Upper lobe of left lung (tissue), 6 donors: ENCODE measurements around the gene ANAPC2. TPM values are rescaled to one million over a fixed set of nuclear protein-coding genes. Genes with fewer than 3 reads are reported as not detected.

ENCODE experiments used
- ATAC-seq, 2 donors: fragments of 200-7000 bp; cut with Tn5 transposase; one replicate each; pipeline ENCODE4 v1.9.1; 2022; ENCODE audit warnings: mild to moderate bottlenecking in 2 of 2, moderate library complexity in 2 of 2; ENCODE audit not compliant: low FRiP score in 2 of 2
- DNase-seq, 2 donors: peaks; one replicate each; pipeline ENCODE4 v3.0.0-alpha.2; 2019 to 2020
- H3K27ac ChIP-seq, 4 donors: fragments of 200-600 bp; sonication (generic); one replicate each; pipeline ENCODE4 v1.5.1; 2016 to 2019
- H3K27me3 ChIP-seq, 4 donors: fragments of 200-600 bp; sonication (generic); one replicate each; pipeline ENCODE4 v1.5.1; 2017 to 2019
- H3K36me3 ChIP-seq, 4 donors: fragments of 200-600 bp; sonication (generic); one replicate each; pipeline ENCODE4 v1.5.1; 2016 to 2019
- H3K4me1 ChIP-seq, 4 donors: fragments of 200-600 bp; sonication (generic); one replicate each; pipeline ENCODE4 v1.5.1; 2018 to 2019
- H3K4me3 ChIP-seq, 4 donors: fragments of 200-600 bp; sonication (generic); one replicate each; pipeline ENCODE4 v1.5.1; 2017 to 2019; ENCODE audit warnings: mild to moderate bottlenecking in 2 of 4, moderate library complexity in 1 of 4
- H3K9me3 ChIP-seq, 4 donors: fragments of 200-600 bp; sonication (generic); one replicate each; pipeline ENCODE4 v1.5.1; 2018 to 2019
- CTCF ChIP-seq, 6 experiments: fragments of 450-650 bp in 4 of 6; fragments of 200-600 bp in 2 of 6; sonication (generic) in 2 of 6; IDR thresholded peaks; one replicate each; pipeline ENCODE4 v1.5.1; 2016 to 2019; ENCODE audit warnings: antibody characterized with exemption in 6 of 6
- EP300 ChIP-seq, 4 donors: sonication (generic); formaldehyde crosslinking; IDR thresholded peaks; one replicate each; pipeline ENCODE4 v1.5.1; 2017; ENCODE audit warnings: antibody characterized with exemption in 4 of 4, control low read depth in 2 of 4
- POLR2A ChIP-seq, 4 donors: fragments of 450-650 bp; IDR thresholded peaks; one replicate each; pipeline ENCODE4 v1.5.1; 2016 to 2017; ENCODE audit warnings: antibody characterized with exemption in 4 of 4, mild to moderate bottlenecking in 2 of 4
- POLR2AphosphoS5 ChIP-seq, 2 donors: sonication (generic); formaldehyde crosslinking; IDR thresholded peaks; one replicate each; pipeline ENCODE4 v1.5.1; 2017; ENCODE audit warnings: antibody characterized with exemption in 2 of 2
- WGBS, 2 donors: methylation state at CpG; one replicate each; pipeline ENCODE4 v1.1.5; 2017 to 2018; 5-methylcytosine and 5-hydroxymethylcytosine counted together
- total RNA-seq, 6 donors: library from RNA; depleted of rRNA in 4 of 6; stranded (reverse); fragments of >200 nt in 4 of 6; gene quantifications; one replicate each; pipeline versions ENCODE4 v1.1.0 to v1.2.1, GENCODE V29; 2016 to 2021
- donor health status: DM: no; HTN: no; CAD: no; lungs with moderate emphysema.
- donor health status: DM: no; HTN: yes; CAD: no; lungs with severe emphysema.

Gene ANAPC2
- total RNA-seq, 6 donors from 2014 or later: 31.9 to 174 (median 67.3) TPM

- peak within 1 kb of the TSS; percentile 85 to 91 (median 89) for H3K27ac ChIP-seq
- no peak for ATAC-seq
- WGBS, 2 donors: 52 to 88% methylated on average over 5 to 17 of the region's 23 CpGs
- peak within 1 kb of the TSS in 3 of 4 donors; percentile 56 to 80 (median 66) for H3K4me3 ChIP-seq
- H3K36me3 ChIP-seq: no peaks in the 10 kb centered on the region
- peaks cover 0 to 20% (median 0%) of the 10 kb centered on the region in 4 donors for H3K27me3 ChIP-seq
- DNase-seq: peak in 1 of 2 donors; percentile 84
- peaks cover 22 to 59% (median 42%) of the 10 kb centered on the region in 4 donors for H3K4me1 ChIP-seq
- no peaks in the 10 kb centered on the region for H3K9me3 ChIP-seq
- TF ChIP-seq EP300 (IDR thresholded peaks at IDR 0.05) (no peak), CTCF (IDR thresholded peaks at IDR 0.05) (no peak), POLR2A (IDR thresholded peaks at IDR 0.05) (no peak), POLR2AphosphoS5 (IDR thresholded peaks at IDR 0.05) (no peak)
These were observed 36.7 kb upstream of the ANAPC2 start, which contains the start of gene CYSRT1 for GRCh38 chr9:137224830-137225694. Gene CYSRT1 (plus strand): TSS chr9:137225174. CDS start chr9:137225622, 448 bp downstream.

GRCh38 chr9:137223078-137223970, 35.0 kb upstream of the ANAPC2 start:
- Histone ChIP-seq H3K27ac (peak overlapping the region; percentile 85 to 91 (median 89)), H3K27me3 (peaks cover 0 to 4% (median 0%) of the 10 kb centered on the region in 4 donors), H3K4me3 (peak overlapping the region; percentile 56 to 80 (median 68)), H3K36me3 (no peaks in the 10 kb centered on the region), H3K9me3 (no peaks in the 10 kb centered on the region), H3K4me1 (peaks cover 25 to 66% (median 50%) of the 10 kb centered on the region in 4 donors)
- DNase-seq (peak; percentile 96 to 99), ATAC-seq (peak; percentile 94 to 96)
- peak in 2 of 4 donors; percentile 27 to 75 for TF ChIP-seq POLR2A (IDR thresholded peaks at IDR 0.05)
- peak in 1 of 4 donors; percentile 13 for TF ChIP-seq EP300 (IDR thresholded peaks at IDR 0.05)
- peak; percentile 42 to 71 for TF ChIP-seq POLR2AphosphoS5 (IDR thresholded peaks at IDR 0.05)
- no peak for TF ChIP-seq CTCF (IDR thresholded peaks at IDR 0.05)
- WGBS, 2 donors: 0 to 1% methylated on average over 14 to 62 of the region's 63 CpGs

GRCh38 chr9:137222190-137223077, 34.1 kb upstream of the ANAPC2 start, which contains the start of gene RNF208:
Gene RNF208 (minus strand): TSS chr9:137222240. CDS start chr9:137221212, 1,028 bp downstream.
- peak in 1 of 2 donors; percentile 88 for DNase-seq

More at GRCh38 chr9:137222190-137223077, 34.1 kb upstream of the ANAPC2 start, which contains the start of gene RNF208:
- Histone ChIP-seq H3K36me3 (no peaks in the 10 kb centered on the region), H3K4me3 (peak within 1 kb of the TSS; percentile 56 to 80 (median 68)), H3K4me1 (peaks cover 33 to 66% (median 51%) of the 10 kb centered on the region in 4 donors), H3K27ac (peak within 1 kb of the TSS; percentile 85 to 91 (median 89)), H3K9me3 (no peaks in the 10 kb centered on the region), H3K27me3 (peaks cover 0 to 4% (median 0%) of the 10 kb centered on the region in 4 donors)
- peak in 1 of 2 donors; percentile 2 for ATAC-seq
- TF ChIP-seq POLR2AphosphoS5 (IDR thresholded peaks at IDR 0.05) (no peak), CTCF (IDR thresholded peaks at IDR 0.05) (peak in 1 of 6 experiments; percentile 7)
- 7 to 12% methylated on average over 10 to 50 of the region's 88 CpGs for WGBS, 2 donors
